ENCODE measurements around the gene SERPINH1.

- TF ChIP-seq CTCF (conservative IDR thresholded peaks at IDR 0.05; ENCODE audit: low read length) (no peak), EZH2phosphoT487 (IDR thresholded peaks at IDR 0.05; ENCODE audit: borderline replicate concordance) (no peak)
These were observed 47.5 kb upstream of the SERPINH1 start for GRCh38 chr11:75514596-75514995.

Data from Loucy (cell line).